ENCODE data around the gene ING3.
"Not testable (repeated sequence)": the region's sequence is repeated elsewhere in the genome, so short reads cannot be mapped to it uniquely, and the experiment has no call there.

ING3 gene

GRCh38 chr7:121003986-121004685 lies 53.6 kb downstream of the ING3 start:
- Histone ChIP-seq H3K27me3 (ENCODE audit: control insufficient read depth, insufficient read depth, low read length) (no peaks in the 10 kb centered on the region), H3K36me3 (ENCODE audit: control insufficient read depth, insufficient read depth, low read length) (no peaks in the 10 kb centered on the region), H3K4me3 (ENCODE audit: low read length) (no peak overlapping the region), H3K27ac (ENCODE audit: low read length) (no peak overlapping the region), H3K9me3 (ENCODE audit: control insufficient read depth, insufficient read depth, low read length) (no peaks in the 10 kb centered on the region), H3K4me1 (ENCODE audit: control insufficient read depth, insufficient read depth, low read length) (no peaks in the 10 kb centered on the region)
- WGBS (ENCODE audit: insufficient coverage, insufficient read length) = no CpG with 5 or more reads among the region's 5 CpGs
- no peak for DNase-seq (ENCODE audit: low read depth, low spot score)

GRCh38 chr7:121005058-121005457 lies 54.5 kb downstream of the ING3 start:
- not testable (repeated sequence) for H3K4me1 ChIP-seq (ENCODE audit: control insufficient read depth, insufficient read depth, low read length); H3K27me3 ChIP-seq (ENCODE audit: control insufficient read depth, insufficient read depth, low read length); H3K9me3 ChIP-seq (ENCODE audit: control insufficient read depth, insufficient read depth, low read length); H3K36me3 ChIP-seq (ENCODE audit: control insufficient read depth, insufficient read depth, low read length); DNase-seq (ENCODE audit: low read depth, low spot score); H3K27ac ChIP-seq (ENCODE audit: low read length); H3K4me3 ChIP-seq (ENCODE audit: low read length)
- no CpG with 5 or more reads among the region's 4 CpGs for WGBS (ENCODE audit: insufficient coverage, insufficient read length)

GRCh38 chr7:121005996-121006584 lies 55.5 kb downstream of the ING3 start:
- Histone ChIP-seq H3K27me3 (ENCODE audit: control insufficient read depth, insufficient read depth, low read length) (no peaks in the 10 kb centered on the region), H3K27ac (ENCODE audit: low read length) (no peak overlapping the region), H3K4me1 (ENCODE audit: control insufficient read depth, insufficient read depth, low read length) (no peaks in the 10 kb centered on the region), H3K36me3 (ENCODE audit: control insufficient read depth, insufficient read depth, low read length) (no peaks in the 10 kb centered on the region), H3K9me3 (ENCODE audit: control insufficient read depth, insufficient read depth, low read length) (no peaks in the 10 kb centered on the region), H3K4me3 (ENCODE audit: low read length) (no peak overlapping the region)
- no peak for DNase-seq (ENCODE audit: low read depth, low spot score)
- WGBS (ENCODE audit: insufficient coverage, insufficient read length) = no CpG with 5 or more reads among the region's 4 CpGs

GRCh38 chr7:121006711-121007315 lies 56.2 kb downstream of the ING3 start:
- no peaks in the 10 kb centered on the region for H3K4me1 ChIP-seq (ENCODE audit: control insufficient read depth, insufficient read depth, low read length)
- no CpG with 5 or more reads among the region's 6 CpGs for WGBS (ENCODE audit: insufficient coverage, insufficient read length)
- no peaks in the 10 kb centered on the region for H3K9me3 ChIP-seq (ENCODE audit: control insufficient read depth, insufficient read depth, low read length)
- no peaks in the 10 kb centered on the region for H3K27me3 ChIP-seq (ENCODE audit: control insufficient read depth, insufficient read depth, low read length)
- H3K27ac ChIP-seq (ENCODE audit: low read length) = no peak overlapping the region
- no peaks in the 10 kb centered on the region for H3K36me3 ChIP-seq (ENCODE audit: control insufficient read depth, insufficient read depth, low read length)
- no peak overlapping the region for H3K4me3 ChIP-seq (ENCODE audit: low read length)
- no peak for DNase-seq (ENCODE audit: low read depth, low spot score)

- no peak overlapping the region for H3K4me3 ChIP-seq (ENCODE audit: low read length)
- no peaks in the 10 kb centered on the region for H3K4me1 ChIP-seq (ENCODE audit: control insufficient read depth, insufficient read depth, low read length)
- no peaks in the 10 kb centered on the region for H3K27me3 ChIP-seq (ENCODE audit: control insufficient read depth, insufficient read depth, low read length)
- no CpG with 5 or more reads among the region's 2 CpGs for WGBS (ENCODE audit: insufficient coverage, insufficient read length)
- no peaks in the 10 kb centered on the region for H3K36me3 ChIP-seq (ENCODE audit: control insufficient read depth, insufficient read depth, low read length)
- no peak for DNase-seq (ENCODE audit: low read depth, low spot score)
- H3K27ac ChIP-seq (ENCODE audit: low read length) = no peak overlapping the region
- H3K9me3 ChIP-seq (ENCODE audit: control insufficient read depth, insufficient read depth, low read length) = no peaks in the 10 kb centered on the region
Observed at GRCh38 chr7:121008816-121009215, 58.2 kb downstream of the ING3 start.

GRCh38 chr7:121011401-121011800 lies 60.8 kb downstream of the ING3 start:
- Histone ChIP-seq H3K36me3 (ENCODE audit: control insufficient read depth, insufficient read depth, low read length) (no peaks in the 10 kb centered on the region), H3K27ac (ENCODE audit: low read length) (no peak overlapping the region), H3K4me1 (ENCODE audit: control insufficient read depth, insufficient read depth, low read length) (no peaks in the 10 kb centered on the region), H3K9me3 (ENCODE audit: control insufficient read depth, insufficient read depth, low read length) (no peaks in the 10 kb centered on the region), H3K4me3 (ENCODE audit: low read length) (no peak overlapping the region), H3K27me3 (ENCODE audit: control insufficient read depth, insufficient read depth, low read length) (no peaks in the 10 kb centered on the region)
- WGBS (ENCODE audit: insufficient coverage, insufficient read length) = no CpG with 5 or more reads among the region's 1 CpG
- DNase-seq (ENCODE audit: low read depth, low spot score) = no peak

GRCh38 chr7:121012170-121012874 lies 61.7 kb downstream of the ING3 start:
- no CpG with 5 or more reads among the region's 6 CpGs for WGBS (ENCODE audit: insufficient coverage, insufficient read length)
- Histone ChIP-seq H3K4me3 (ENCODE audit: low read length) (no peak overlapping the region), H3K4me1 (ENCODE audit: control insufficient read depth, insufficient read depth, low read length) (no peaks in the 10 kb centered on the region), H3K27ac (ENCODE audit: low read length) (no peak overlapping the region), H3K9me3 (ENCODE audit: control insufficient read depth, insufficient read depth, low read length) (no peaks in the 10 kb centered on the region), H3K27me3 (ENCODE audit: control insufficient read depth, insufficient read depth, low read length) (no peaks in the 10 kb centered on the region), H3K36me3 (ENCODE audit: control insufficient read depth, insufficient read depth, low read length) (no peaks in the 10 kb centered on the region)
- DNase-seq (ENCODE audit: low read depth, low spot score) = no peak

GRCh38 chr7:121012919-121013318 lies 62.3 kb downstream of the ING3 start:
- Histone ChIP-seq H3K27ac (ENCODE audit: low read length) (no peak overlapping the region), H3K4me3 (ENCODE audit: low read length) (no peak overlapping the region), H3K27me3 (ENCODE audit: control insufficient read depth, insufficient read depth, low read length) (no peaks in the 10 kb centered on the region), H3K4me1 (ENCODE audit: control insufficient read depth, insufficient read depth, low read length) (no peaks in the 10 kb centered on the region), H3K9me3 (ENCODE audit: control insufficient read depth, insufficient read depth, low read length) (no peaks in the 10 kb centered on the region), H3K36me3 (ENCODE audit: control insufficient read depth, insufficient read depth, low read length) (no peaks in the 10 kb centered on the region)
- WGBS (ENCODE audit: insufficient coverage, insufficient read length) = no CpG with 5 or more reads among the region's 2 CpGs
- DNase-seq (ENCODE audit: low read depth, low spot score) = no peak

GRCh38 chr7:121015560-121015959 lies 65.0 kb downstream of the ING3 start:
- Histone ChIP-seq H3K27me3 (ENCODE audit: control insufficient read depth, insufficient read depth, low read length) (no peaks in the 10 kb centered on the region), H3K4me1 (ENCODE audit: control insufficient read depth, insufficient read depth, low read length) (no peaks in the 10 kb centered on the region), H3K4me3 (ENCODE audit: low read length) (no peak overlapping the region), H3K9me3 (ENCODE audit: control insufficient read depth, insufficient read depth, low read length) (no peaks in the 10 kb centered on the region), H3K36me3 (ENCODE audit: control insufficient read depth, insufficient read depth, low read length) (no peaks in the 10 kb centered on the region), H3K27ac (ENCODE audit: low read length) (no peak overlapping the region)
- WGBS (ENCODE audit: insufficient coverage, insufficient read length) = no CpG with 5 or more reads among the region's 4 CpGs
- DNase-seq (ENCODE audit: low read depth, low spot score) = no peak

GRCh38 chr7:121016966-121017365 lies 66.4 kb downstream of the ING3 start:
- DNase-seq (ENCODE audit: low read depth, low spot score) = no peak
- Histone ChIP-seq H3K9me3 (ENCODE audit: control insufficient read depth, insufficient read depth, low read length) (no peaks in the 10 kb centered on the region), H3K27ac (ENCODE audit: low read length) (no peak overlapping the region), H3K36me3 (ENCODE audit: control insufficient read depth, insufficient read depth, low read length) (no peaks in the 10 kb centered on the region), H3K27me3 (ENCODE audit: control insufficient read depth, insufficient read depth, low read length) (no peaks in the 10 kb centered on the region), H3K4me3 (ENCODE audit: low read length) (no peak overlapping the region), H3K4me1 (ENCODE audit: control insufficient read depth, insufficient read depth, low read length) (no peaks in the 10 kb centered on the region)
- WGBS (ENCODE audit: insufficient coverage, insufficient read length) = no CpG with 5 or more reads among the region's 2 CpGs
